Liver (tissue), 9 donors: ENCODE results near the gene PRG2. TPM values are rescaled to one million over a fixed set of nuclear protein-coding genes. Genes with fewer than 3 reads are reported as not detected.

ENCODE experiments used
- DNase-seq: peaks from one replicate; pipeline ENCODE4 v3.0.0-alpha.2; 2017; ENCODE audit warnings: low spot score
- H3K27ac ChIP-seq, 2 donors: one replicate each; pipeline ENCODE4 v1.7.0; 2013; ENCODE audit warnings: inconsistent platforms in 2 of 2, low read length in 2 of 2, control low read depth in 1 of 2, low read depth in 1 of 2, mild to moderate bottlenecking in 1 of 2
- H3K27me3 ChIP-seq, 4 donors: one replicate each; pipeline versions ENCODE4 v1.6.1 to v1.7.0; 2013; ENCODE audit warnings: low read length in 3 of 4, inconsistent platforms in 1 of 4, mild to moderate bottlenecking in 1 of 4, moderate library complexity in 1 of 4; ENCODE audit not compliant: control insufficient read depth in 4 of 4, insufficient read depth in 4 of 4
- H3K36me3 ChIP-seq, 4 donors: one replicate each; pipeline versions ENCODE4 v1.6.1 to v1.7.0; 2013; ENCODE audit warnings: low read length in 3 of 4, mild to moderate bottlenecking in 3 of 4, low read depth in 1 of 4, moderate library complexity in 1 of 4; ENCODE audit not compliant: control insufficient read depth in 4 of 4, insufficient read depth in 3 of 4
- H3K4me1 ChIP-seq, 4 donors: one replicate each; pipeline versions ENCODE4 v1.6.1 to v1.7.0; 2013; ENCODE audit warnings: low read length in 3 of 4, mild to moderate bottlenecking in 3 of 4, moderate library complexity in 1 of 4; ENCODE audit not compliant: control insufficient read depth in 4 of 4, insufficient read depth in 4 of 4
- H3K4me3 ChIP-seq, 3 donors: one replicate each; pipeline versions ENCODE4 v1.6.1 to v1.7.0; 2013; ENCODE audit warnings: low read length in 3 of 3, control low read depth in 1 of 3, low read depth in 1 of 3, mild to moderate bottlenecking in 1 of 3
- H3K9ac ChIP-seq, 2 donors: one replicate each; pipeline ENCODE4 v1.7.0; 2013; ENCODE audit warnings: low read length in 2 of 2, mild to moderate bottlenecking in 2 of 2, moderate library complexity in 2 of 2, control low read depth in 1 of 2, low read depth in 1 of 2
- H3K9me3 ChIP-seq, 4 donors: one replicate each; pipeline versions ENCODE4 v1.6.1 to v1.7.0; 2013; ENCODE audit warnings: low read length in 3 of 4; ENCODE audit not compliant: control insufficient read depth in 4 of 4
- ATF3 ChIP-seq: IDR thresholded peaks from 2 replicates; pipeline ENCODE4 v1.6.1; 2016; ENCODE audit warnings: antibody characterized with exemption
- CTCF ChIP-seq: fragments of 150-350 bp; IDR thresholded peaks from 2 replicates; pipeline ENCODE4 v1.5.1; 2017; ENCODE audit warnings: improper control_type of control experiment, low read depth, low read length; ENCODE audit not compliant: missing input control
- EGR1 ChIP-seq, 2 donors: IDR thresholded peaks; 2 replicates each; pipeline ENCODE4 v1.6.1; 2016 to 2018; ENCODE audit warnings: antibody characterized with exemption in 2 of 2, low read depth in 2 of 2
- FOXA1 ChIP-seq: IDR thresholded peaks from 2 replicates; pipeline ENCODE4 v1.6.1; 2016; ENCODE audit warnings: antibody characterized with exemption
- FOXA2 ChIP-seq: IDR thresholded peaks from 2 replicates; pipeline ENCODE4 v1.6.1; 2016; ENCODE audit warnings: antibody characterized with exemption
- GABPA ChIP-seq, 2 donors: IDR thresholded peaks in 1 of 2; conservative IDR thresholded peaks in 1 of 2; 2 replicates each; pipeline ENCODE4 v1.6.1; 2016; ENCODE audit warnings: antibody characterized with exemption in 2 of 2, mild to moderate bottlenecking in 1 of 2, moderate library complexity in 1 of 2
- HNF4A ChIP-seq, 2 donors: conservative IDR thresholded peaks; 2 replicates each; pipeline ENCODE4 v1.6.1; 2016; ENCODE audit warnings: antibody characterized with exemption in 2 of 2, mild to moderate bottlenecking in 2 of 2
- HNF4G ChIP-seq: IDR thresholded peaks from 2 replicates; pipeline ENCODE4 v1.6.1; 2016; ENCODE audit warnings: antibody characterized with exemption
- JUND ChIP-seq, 2 donors: IDR thresholded peaks; 2 replicates each; pipeline ENCODE4 v1.6.1; 2016; ENCODE audit warnings: antibody characterized with exemption in 2 of 2
- MAX ChIP-seq: IDR thresholded peaks from 2 replicates; pipeline ENCODE4 v1.6.1; 2016; ENCODE audit warnings: antibody characterized with exemption
- NR2F2 ChIP-seq: IDR thresholded peaks from 2 replicates; pipeline ENCODE4 v1.6.1; 2016; ENCODE audit warnings: antibody characterized with exemption
- RAD21 ChIP-seq, 2 donors: IDR thresholded peaks; 2 replicates each; pipeline ENCODE4 v1.6.1; 2016; ENCODE audit warnings: antibody characterized with exemption in 2 of 2, mild to moderate bottlenecking in 2 of 2
- REST ChIP-seq: IDR thresholded peaks from 2 replicates; pipeline ENCODE4 v1.6.1; 2016; ENCODE audit warnings: antibody characterized with exemption, mild to moderate bottlenecking
- RXRA ChIP-seq, 2 donors: IDR thresholded peaks; 2 replicates each; pipeline ENCODE4 v1.6.1; 2017 to 2018; ENCODE audit warnings: antibody characterized with exemption in 2 of 2, mild to moderate bottlenecking in 1 of 2
- TAF1 ChIP-seq: conservative IDR thresholded peaks from 2 replicates; pipeline ENCODE4 v1.6.1; 2016; ENCODE audit warnings: antibody characterized with exemption, mild to moderate bottlenecking
- WGBS: extraction: QIAGEN DNeasy Blood & Tissue Kit; methylation state at CpG from one replicate; pipeline ENCODE4 v1.1.7; 2013; 5-methylcytosine and 5-hydroxymethylcytosine counted together
- polyA plus RNA-seq, 2 donors: library from polyadenylated mRNA; stranded (reverse) in 1 of 2; unstranded in 1 of 2; fragments of 200-250 nt in 1 of 2; fragments of >200 nt in 1 of 2; fragmentation: Nextera tagmentation in 1 of 2; extraction: Ambion mirVana in 1 of 2; gene quantifications; one replicate each; pipeline versions ENCODE4 v1.2.1 to v1.2.3, GENCODE V29; 2013 to 2015
- total RNA-seq, 2 donors: library from RNA; depleted of rRNA; stranded (reverse); fragments of >200 nt; gene quantifications; one replicate each; pipeline ENCODE4 v1.2.3, GENCODE V29; 2014
- TF ChIP-seq, protein P1 (sequence below): IDR thresholded peaks from 2 replicates; pipeline ENCODE4 v1.6.1; 2016; ENCODE audit warnings: antibody characterized with exemption
- donor health status: healthy.
- donor health status: healthy.
- donor health status: healthy.
- donor health status: healthy.
- donor health status: healthy.

PRG2 gene
- total and polyA plus RNA-seq, 4 donors = 0.74 to 24.2 (median 1.2) TPM; not detected in 1

DNA sequence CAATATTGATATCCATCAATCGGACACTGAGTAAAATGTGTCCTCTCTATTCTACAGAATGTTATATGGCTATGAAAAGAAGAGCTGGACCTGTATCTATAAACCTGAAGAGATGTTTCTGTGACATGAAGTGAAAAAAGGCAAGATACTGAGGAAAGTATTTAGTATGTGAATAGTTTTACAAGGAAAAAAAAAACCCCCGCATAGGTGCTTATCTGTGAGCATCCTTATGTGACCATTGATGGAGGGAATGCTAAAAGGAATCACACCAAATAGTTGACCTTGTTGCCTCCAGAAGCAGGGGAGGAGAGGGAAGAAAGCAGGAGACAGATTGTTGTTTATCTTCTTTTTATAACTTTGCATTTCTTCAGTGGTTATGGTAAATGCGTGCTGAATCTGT lies 661 bp upstream of the PRG2 start:
- H3K27ac ChIP-seq = no peak overlapping the region
- DNase-seq = no peak
- WGBS = 96% methylated on average over 3 of the region's 3 CpGs
- no peak for TF ChIP-seq NR2F2
- no peak for TF ChIP-seq RXRA (IDR thresholded peaks at IDR 0.05)
- no peak for TF ChIP-seq RAD21 (IDR thresholded peaks at IDR 0.05)
- TF ChIP-seq, protein P1, sequence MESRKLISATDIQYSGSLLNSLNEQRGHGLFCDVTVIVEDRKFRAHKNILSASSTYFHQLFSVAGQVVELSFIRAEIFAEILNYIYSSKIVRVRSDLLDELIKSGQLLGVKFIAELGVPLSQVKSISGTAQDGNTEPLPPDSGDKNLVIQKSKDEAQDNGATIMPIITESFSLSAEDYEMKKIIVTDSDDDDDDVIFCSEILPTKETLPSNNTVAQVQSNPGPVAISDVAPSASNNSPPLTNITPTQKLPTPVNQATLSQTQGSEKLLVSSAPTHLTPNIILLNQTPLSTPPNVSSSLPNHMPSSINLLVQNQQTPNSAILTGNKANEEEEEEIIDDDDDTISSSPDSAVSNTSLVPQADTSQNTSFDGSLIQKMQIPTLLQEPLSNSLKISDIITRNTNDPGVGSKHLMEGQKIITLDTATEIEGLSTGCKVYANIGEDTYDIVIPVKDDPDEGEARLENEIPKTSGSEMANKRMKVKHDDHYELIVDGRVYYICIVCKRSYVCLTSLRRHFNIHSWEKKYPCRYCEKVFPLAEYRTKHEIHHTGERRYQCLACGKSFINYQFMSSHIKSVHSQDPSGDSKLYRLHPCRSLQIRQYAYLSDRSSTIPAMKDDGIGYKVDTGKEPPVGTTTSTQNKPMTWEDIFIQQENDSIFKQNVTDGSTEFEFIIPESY = no peak
- TF ChIP-seq TAF1 = no peak
- H3K4me3 ChIP-seq = no peak overlapping the region
- no peaks in the 10 kb centered on the region for H3K9me3 ChIP-seq
- no peak overlapping the region for H3K9ac ChIP-seq
- no peaks in the 10 kb centered on the region for H3K4me1 ChIP-seq
- H3K36me3 ChIP-seq = no peaks in the 10 kb centered on the region
- no peaks in the 10 kb centered on the region for H3K27me3 ChIP-seq

DNA sequence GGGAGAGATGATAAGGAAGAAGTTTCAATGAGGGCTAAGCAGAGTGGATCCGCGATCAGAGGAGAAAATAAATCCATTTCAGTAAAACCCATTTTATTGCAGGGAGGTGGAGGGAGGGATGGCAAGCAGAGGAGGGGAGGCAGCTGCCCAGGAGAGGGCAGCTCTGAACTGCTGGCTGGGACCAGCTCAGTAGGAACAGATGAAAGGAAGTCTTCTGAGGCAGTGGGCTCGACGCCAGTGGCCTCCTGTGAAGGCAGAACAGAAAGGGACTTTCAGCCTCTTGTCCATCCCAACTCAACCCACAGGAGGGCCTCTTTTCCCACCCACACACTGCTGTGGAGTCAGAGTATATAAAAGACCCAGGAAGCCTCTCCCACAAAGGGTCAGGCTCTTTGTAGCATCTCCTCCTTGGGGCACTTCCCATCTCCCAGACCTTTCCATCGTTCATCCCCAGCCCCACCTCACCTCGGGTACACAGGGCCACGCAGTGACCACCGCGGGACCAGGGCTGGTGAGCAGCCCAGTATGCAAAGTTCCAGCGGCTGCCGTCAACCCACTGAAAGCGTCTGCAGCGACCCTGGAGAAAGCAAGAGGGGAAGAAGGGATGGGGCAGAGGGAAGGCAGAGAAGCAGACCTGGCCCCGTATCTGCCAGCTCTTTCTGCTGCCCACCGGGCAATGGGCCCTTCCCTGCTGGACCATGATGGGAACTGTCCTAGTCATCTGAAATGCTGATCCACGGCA lies 3.0 kb downstream of the PRG2 start:
- Histone ChIP-seq H3K4me1 (no peaks in the 10 kb centered on the region), H3K9me3 (no peaks in the 10 kb centered on the region), H3K36me3 (no peaks in the 10 kb centered on the region), H3K9ac (no peak overlapping the region), H3K4me3 (no peak overlapping the region), H3K27me3 (no peaks in the 10 kb centered on the region), H3K27ac (no peak overlapping the region)
- no peak for DNase-seq
- 86% methylated on average over 16 of the region's 16 CpGs for WGBS
- TF ChIP-seq FOXA1 = no peak
- no peak for TF ChIP-seq MAX
- no peak for TF ChIP-seq HNF4G
- peak; percentile 49 to 62 for TF ChIP-seq RAD21 (IDR thresholded peaks at IDR 0.05)

GRCh38 chr11:57386178-57386940 lies 4.1 kb downstream of the PRG2 start:
- no peak overlapping the region for H3K4me3 ChIP-seq
- no peaks in the 10 kb centered on the region for H3K36me3 ChIP-seq
- 89% methylated on average over 5 of the region's 5 CpGs for WGBS
- no peaks in the 10 kb centered on the region for H3K4me1 ChIP-seq
- no peaks in the 10 kb centered on the region for H3K9me3 ChIP-seq
- no peak overlapping the region for H3K9ac ChIP-seq
- DNase-seq = no peak
- no peaks in the 10 kb centered on the region for H3K27me3 ChIP-seq
- H3K27ac ChIP-seq = no peak overlapping the region
- no peak for TF ChIP-seq FOXA1
- no peak for TF ChIP-seq HNF4G
- TF ChIP-seq MAX = no peak
- TF ChIP-seq ATF3 = no peak
- no peak for TF ChIP-seq EGR1 (IDR thresholded peaks at IDR 0.05; ENCODE audit: low read depth in 2 of 2)
- no peak for TF ChIP-seq TAF1
- TF ChIP-seq RAD21 (IDR thresholded peaks at IDR 0.05) = no peak
- no peak for TF ChIP-seq NR2F2
- TF ChIP-seq JUND (IDR thresholded peaks at IDR 0.05) = no peak
- no peak for TF ChIP-seq FOXA2
- TF ChIP-seq GABPA (IDR thresholded peaks at IDR 0.05 in 1 of 2, conservative IDR thresholded peaks at IDR 0.05 in 1 of 2) = no peak
- no peak for TF ChIP-seq CTCF
- TF ChIP-seq REST = no peak
- TF ChIP-seq HNF4A (conservative IDR thresholded peaks at IDR 0.05) = no peak
- no peak for TF ChIP-seq RXRA (IDR thresholded peaks at IDR 0.05)
